H1 (cell line): ENCODE results near the gene APOA4. TPM values are rescaled to one million over a fixed set of nuclear protein-coding genes. Genes with fewer than 3 reads are reported as not detected.
"Not testable (repeated sequence)": the region's sequence is repeated elsewhere in the genome, so short reads cannot be mapped to it uniquely, and the experiment has no call there.

Experiments
- CTCF ChIA-PET: fragments of 300-600 bp; sonication (Branson Sonifier 250); formaldehyde crosslinking; loops from one replicate; lab custom pipeline; 2021; ENCODE audit not compliant: partially characterized antibody; lab: Charles Lee
- POLR2A ChIA-PET: fragments of 300-600 bp; sonication (Branson Sonifier 250); formaldehyde crosslinking; loops from one replicate; lab custom pipeline; 2021; ENCODE audit warnings: inconsistent platforms; ENCODE audit not compliant: partially characterized antibody; lab: Charles Lee
- DNase-seq, 2 experiments: peaks; one replicate each; pipeline versions ENCODE4 v3.0.0 to v3.0.0-alpha.2; 2010 to 2022; ENCODE audit warnings: low spot score in 2 of 2, low read depth in 1 of 2, mixed read lengths in 1 of 2
- FAIRE-seq: peaks from 2 replicates; lab custom pipeline; 2011; peaks lifted over from hg19 to GRCh38; lab: Jason Lieb, UNC
- H2AFZ ChIP-seq: 2 replicates; pipeline ENCODE4 v1.8.1; 2012; ENCODE audit warnings: low read length, inconsistent platforms
- H2AK5ac ChIP-seq: 2 replicates; pipeline ENCODE4 v1.6.1; 2013; ENCODE audit warnings: low read depth, low read length
- H2BK120ac ChIP-seq: replicated peaks from 2 replicates; pipeline ENCODE3; 2013; ENCODE audit warnings: low read depth, low read length, inconsistent platforms
- H2BK12ac ChIP-seq: 2 replicates; pipeline ENCODE4 v1.6.1; 2013; ENCODE audit warnings: low read depth, low read length
- H2BK15ac ChIP-seq: 2 replicates; pipeline ENCODE4 v1.6.1; 2013; ENCODE audit warnings: low read length
- H2BK20ac ChIP-seq: 2 replicates; pipeline ENCODE4 v1.6.1; 2013; ENCODE audit warnings: low read length
- H2BK5ac ChIP-seq: 2 replicates; pipeline ENCODE4 v1.6.1; 2013; ENCODE audit warnings: low read depth, low read length
- H3K14ac ChIP-seq: 2 replicates; pipeline ENCODE4 v1.6.1; 2013; ENCODE audit warnings: inconsistent platforms; ENCODE audit not compliant: insufficient read length
- H3K18ac ChIP-seq: 2 replicates; pipeline ENCODE4 v1.6.1; 2013; ENCODE audit warnings: low read length; ENCODE audit errors: extremely low read depth
- H3K23ac ChIP-seq: 2 replicates; pipeline ENCODE4 v1.6.1; 2013; ENCODE audit warnings: inconsistent platforms; ENCODE audit not compliant: insufficient read length
- H3K23me2 ChIP-seq: 2 replicates; pipeline ENCODE4 v1.6.1; 2013; ENCODE audit warnings: low read depth, low read length
- H3K27ac ChIP-seq: 2 replicates; pipeline ENCODE4 v1.6.1; 2011; ENCODE audit warnings: low read depth, low read length, inconsistent platforms
- H3K27me3 ChIP-seq, 4 experiments: replicated peaks in 1 of 4; 1 replicate in 1 of 4; 2 replicates in 3 of 4; pipeline versions ENCODE4 v1.6.1 to v1.8.1; 2011 to 2013; ENCODE audit warnings: low read length in 3 of 4, mild to moderate bottlenecking in 3 of 4, inconsistent platforms in 2 of 4, mixed read lengths in 2 of 4, moderate library complexity in 1 of 4; ENCODE audit not compliant: control insufficient read depth in 3 of 4, insufficient read depth in 3 of 4; ENCODE audit errors: extremely low read depth in 1 of 4
- H3K36me3 ChIP-seq, 4 experiments: 2 replicates each; pipeline versions ENCODE4 v1.6.1 to v1.8.1; 2011 to 2013; ENCODE audit warnings: mild to moderate bottlenecking in 4 of 4, low read length in 3 of 4, moderate library complexity in 2 of 4, control low read depth in 1 of 4, inconsistent platforms in 1 of 4; ENCODE audit not compliant: insufficient read depth in 4 of 4, control insufficient read depth in 2 of 4
- H3K4ac ChIP-seq: replicated peaks from 2 replicates; pipeline ENCODE3; 2013; ENCODE audit warnings: low read length, low read depth, mixed read lengths, inconsistent platforms; ENCODE audit not compliant: insufficient read length
- H3K4me1 ChIP-seq, 4 experiments: replicated peaks in 1 of 4; 1 replicate in 1 of 4; 2 replicates in 3 of 4; pipeline versions ENCODE4 v1.6.1 to v1.8.1; 2011 to 2013; ENCODE audit warnings: low read length in 3 of 4, inconsistent platforms in 2 of 4, mixed read lengths in 1 of 4; ENCODE audit not compliant: insufficient read depth in 4 of 4, control insufficient read depth in 3 of 4
- H3K4me2 ChIP-seq, 2 experiments: 2 replicates each; pipeline versions ENCODE4 v1.6.1 to v1.8.1; 2011 to 2013; ENCODE audit warnings: low read depth in 2 of 2, low read length in 2 of 2, control low read depth in 1 of 2, inconsistent platforms in 1 of 2, mild to moderate bottlenecking in 1 of 2; ENCODE audit not compliant: insufficient read depth in 1 of 2
- H3K4me3 ChIP-seq, 4 experiments: fragments of 200-600, 300-600 bp in 1 of 4; sonication (generic), shearing (Covaris generic), sonication (Bioruptor Twin) in 1 of 4; 2 replicates each; pipeline versions ENCODE4 v1.5.1 to v1.8.1; 2011 to 2016; ENCODE audit warnings: low read length in 4 of 4, low read depth in 3 of 4, control low read depth in 2 of 4, inconsistent platforms in 2 of 4, mild to moderate bottlenecking in 2 of 4, mixed read lengths in 1 of 4, moderate library complexity in 1 of 4; ENCODE audit not compliant: insufficient read depth in 2 of 4; ENCODE audit errors: extremely low read depth in 1 of 4
- H3K56ac ChIP-seq: replicated peaks from 2 replicates; pipeline ENCODE3; 2013; ENCODE audit warnings: low read depth, mild to moderate bottlenecking, mixed read lengths, low read length, inconsistent platforms; ENCODE audit not compliant: insufficient read length
- H3K79me1 ChIP-seq: 2 replicates; pipeline ENCODE4 v1.6.1; 2013; ENCODE audit warnings: low read depth, low read length, control low read depth
- H3K79me2 ChIP-seq, 2 experiments: 2 replicates each; pipeline versions ENCODE4 v1.6.1 to v1.8.1; 2012 to 2013; ENCODE audit warnings: low read length in 2 of 2, mild to moderate bottlenecking in 2 of 2, inconsistent platforms in 1 of 2; ENCODE audit not compliant: insufficient read depth in 2 of 2, control insufficient read depth in 1 of 2
- H3K9ac ChIP-seq, 4 experiments: replicated peaks in 1 of 4; 1 replicate in 1 of 4; 2 replicates in 3 of 4; pipeline versions ENCODE4 v1.6.1 to v1.8.1; 2011 to 2013; ENCODE audit warnings: low read depth in 3 of 4, low read length in 3 of 4, control low read depth in 2 of 4, mild to moderate bottlenecking in 2 of 4, moderate library complexity in 2 of 4, inconsistent platforms in 1 of 4; ENCODE audit errors: extremely low read depth in 1 of 4
- H3K9me3 ChIP-seq, 2 experiments: 2 replicates each; pipeline versions ENCODE4 v1.6.1 to v1.8.1; 2012 to 2013; ENCODE audit warnings: mild to moderate bottlenecking in 2 of 2, moderate library complexity in 2 of 2, control low read depth in 1 of 2, inconsistent platforms in 1 of 2, low read depth in 1 of 2, low read length in 1 of 2, mixed read lengths in 1 of 2; ENCODE audit not compliant: insufficient read depth in 2 of 2
- H4K20me1 ChIP-seq, 2 experiments: replicated peaks in 1 of 2; 2 replicates each; pipeline versions ENCODE3 to v1.8.1; 2011 to 2013; ENCODE audit warnings: inconsistent platforms in 2 of 2, low read length in 2 of 2, mild to moderate bottlenecking in 1 of 2; ENCODE audit not compliant: insufficient read depth in 2 of 2, control insufficient read depth in 1 of 2
- H4K5ac ChIP-seq: 2 replicates; pipeline ENCODE4 v1.6.1; 2013; ENCODE audit warnings: low read length, low read depth, mixed read lengths, inconsistent platforms; ENCODE audit not compliant: insufficient read length
- H4K8ac ChIP-seq: 2 replicates; pipeline ENCODE4 v1.8.0; 2013; ENCODE audit warnings: mild to moderate bottlenecking, moderate library complexity, low read length, inconsistent platforms; ENCODE audit not compliant: insufficient read depth; ENCODE audit errors: extremely low read depth
- H4K91ac ChIP-seq: replicated peaks from 2 replicates; pipeline ENCODE3; 2013; ENCODE audit warnings: low read length, mixed read lengths, inconsistent platforms; ENCODE audit not compliant: insufficient read length
- CREB1 ChIP-seq: IDR thresholded peaks from 2 replicates; pipeline ENCODE4 v1.6.1; 2012; ENCODE audit warnings: inconsistent platforms
- SIN3A ChIP-seq, 2 experiments: IDR thresholded peaks in 1 of 2; conservative IDR thresholded peaks in 1 of 2; 2 replicates each; pipeline ENCODE4 v1.6.1; 2011 to 2012; ENCODE audit warnings: low read length in 2 of 2, improper control_type of control experiment in 1 of 2, low read depth in 1 of 2, mild to moderate bottlenecking in 1 of 2
- TAF1 ChIP-seq: IDR thresholded peaks from 2 replicates; pipeline ENCODE4 v1.6.1; 2011; ENCODE audit warnings: mild to moderate bottlenecking, low read depth, low read length
- polyA plus RNA-seq, 7 experiments: library from polyadenylated mRNA; depleted of rRNA in 3 of 7; stranded (reverse) in 5 of 7; unstranded in 2 of 7; fragments of >200 nt in 5 of 7; fragments of 200-250 nt in 2 of 7; gene quantifications; 1 replicate in 5 of 7; 2 replicates in 1 of 7; 4 replicates in 1 of 7; pipeline versions ENCODE4 v1.2.1 to v1.2.3, GENCODE V29; 2011 to 2013; ENCODE audit warnings: missing spikeins in 2 of 7, mixed read lengths in 2 of 7
- total RNA-seq: library from RNA; stranded (reverse); fragmentation: NEBNext Ultra II Directional; extraction: Animal tissue kit (Norgen Biotek cat#: 25700); gene quantifications from 2 replicates; pipeline ENCODE4 v1.2.1, GENCODE V29; 2021

Gene APOA4
- total and polyA plus RNA-seq, 2 of the 8 experiments (the other 6 are each of a cell fraction or from before 2014, with no cell fraction given): not detected

- no peak for TF ChIP-seq CREB1
- TF ChIP-seq SIN3A (conservative IDR thresholded peaks at IDR 0.05 in 1 of 2, IDR thresholded peaks at IDR 0.05 in 1 of 2; ENCODE audit: low read depth in 1 of 2, low read length in 2 of 2): no peak
- no peak for TF ChIP-seq TAF1
These were observed 19.1 kb downstream of the APOA4 start (continued) for GRCh38 chr11:116804001-116804400.

GRCh38 chr11:116801662-116802061 is 21.4 kb downstream of the APOA4 start:
- H3K36me3 ChIP-seq, H3K4me2 ChIP-seq, H3K79me1 ChIP-seq, H3K56ac ChIP-seq, FAIRE-seq, DNase-seq, H2AK5ac ChIP-seq, H4K5ac ChIP-seq, H3K14ac ChIP-seq, H3K18ac ChIP-seq, H2BK120ac ChIP-seq, H4K20me1 ChIP-seq, H3K4me1 ChIP-seq, H3K4ac ChIP-seq, H2BK15ac ChIP-seq, POLR2A ChIA-PET, H4K91ac ChIP-seq, H3K27ac ChIP-seq, H2BK5ac ChIP-seq, H2BK20ac ChIP-seq, H2BK12ac ChIP-seq, H3K4me3 ChIP-seq, H4K8ac ChIP-seq, H3K9me3 ChIP-seq, H3K79me2 ChIP-seq, H2AFZ ChIP-seq, H3K23me2 ChIP-seq, H3K9ac ChIP-seq, H3K27me3 ChIP-seq, H3K23ac ChIP-seq: not testable (repeated sequence)
- CTCF ChIA-PET: interaction anchor here (2.2 to 4.5 kb wide), 2 partner anchors 11 to 377 kb away, joined by 4 to 31 read pairs; partner anchors contain the start of genes APOA5 and SIDT2
